Liver (tissue), 9 donors: ENCODE results near the gene RALGPS1. TPM values are rescaled to one million over a fixed set of nuclear protein-coding genes. Genes with fewer than 3 reads are reported as not detected.

Experiments used
- DNase-seq: peaks from one replicate; pipeline ENCODE4 v3.0.0-alpha.2; 2017; ENCODE audit warnings: low spot score
- H3K27ac ChIP-seq, 2 donors: one replicate each; pipeline ENCODE4 v1.7.0; 2013; ENCODE audit warnings: inconsistent platforms in 2 of 2, low read length in 2 of 2, control low read depth in 1 of 2, low read depth in 1 of 2, mild to moderate bottlenecking in 1 of 2
- H3K27me3 ChIP-seq, 4 donors: one replicate each; pipeline versions ENCODE4 v1.6.1 to v1.7.0; 2013; ENCODE audit warnings: low read length in 3 of 4, inconsistent platforms in 1 of 4, mild to moderate bottlenecking in 1 of 4, moderate library complexity in 1 of 4; ENCODE audit not compliant: control insufficient read depth in 4 of 4, insufficient read depth in 4 of 4
- H3K36me3 ChIP-seq, 4 donors: one replicate each; pipeline versions ENCODE4 v1.6.1 to v1.7.0; 2013; ENCODE audit warnings: low read length in 3 of 4, mild to moderate bottlenecking in 3 of 4, low read depth in 1 of 4, moderate library complexity in 1 of 4; ENCODE audit not compliant: control insufficient read depth in 4 of 4, insufficient read depth in 3 of 4
- H3K4me1 ChIP-seq, 4 donors: one replicate each; pipeline versions ENCODE4 v1.6.1 to v1.7.0; 2013; ENCODE audit warnings: low read length in 3 of 4, mild to moderate bottlenecking in 3 of 4, moderate library complexity in 1 of 4; ENCODE audit not compliant: control insufficient read depth in 4 of 4, insufficient read depth in 4 of 4
- H3K4me3 ChIP-seq, 3 donors: one replicate each; pipeline versions ENCODE4 v1.6.1 to v1.7.0; 2013; ENCODE audit warnings: low read length in 3 of 3, control low read depth in 1 of 3, low read depth in 1 of 3, mild to moderate bottlenecking in 1 of 3
- H3K9ac ChIP-seq, 2 donors: one replicate each; pipeline ENCODE4 v1.7.0; 2013; ENCODE audit warnings: low read length in 2 of 2, mild to moderate bottlenecking in 2 of 2, moderate library complexity in 2 of 2, control low read depth in 1 of 2, low read depth in 1 of 2
- H3K9me3 ChIP-seq, 4 donors: one replicate each; pipeline versions ENCODE4 v1.6.1 to v1.7.0; 2013; ENCODE audit warnings: low read length in 3 of 4; ENCODE audit not compliant: control insufficient read depth in 4 of 4
- EGR1 ChIP-seq, 2 donors: IDR thresholded peaks; 2 replicates each; pipeline ENCODE4 v1.6.1; 2016 to 2018; ENCODE audit warnings: antibody characterized with exemption in 2 of 2, low read depth in 2 of 2
- FOXA1 ChIP-seq: IDR thresholded peaks from 2 replicates; pipeline ENCODE4 v1.6.1; 2016; ENCODE audit warnings: antibody characterized with exemption
- FOXA2 ChIP-seq: IDR thresholded peaks from 2 replicates; pipeline ENCODE4 v1.6.1; 2016; ENCODE audit warnings: antibody characterized with exemption
- GABPA ChIP-seq, 2 donors: IDR thresholded peaks in 1 of 2; conservative IDR thresholded peaks in 1 of 2; 2 replicates each; pipeline ENCODE4 v1.6.1; 2016; ENCODE audit warnings: antibody characterized with exemption in 2 of 2, mild to moderate bottlenecking in 1 of 2, moderate library complexity in 1 of 2
- HNF4A ChIP-seq, 2 donors: conservative IDR thresholded peaks; 2 replicates each; pipeline ENCODE4 v1.6.1; 2016; ENCODE audit warnings: antibody characterized with exemption in 2 of 2, mild to moderate bottlenecking in 2 of 2
- HNF4G ChIP-seq: IDR thresholded peaks from 2 replicates; pipeline ENCODE4 v1.6.1; 2016; ENCODE audit warnings: antibody characterized with exemption
- JUND ChIP-seq, 2 donors: IDR thresholded peaks; 2 replicates each; pipeline ENCODE4 v1.6.1; 2016; ENCODE audit warnings: antibody characterized with exemption in 2 of 2
- NR2F2 ChIP-seq: IDR thresholded peaks from 2 replicates; pipeline ENCODE4 v1.6.1; 2016; ENCODE audit warnings: antibody characterized with exemption
- RAD21 ChIP-seq, 2 donors: IDR thresholded peaks; 2 replicates each; pipeline ENCODE4 v1.6.1; 2016; ENCODE audit warnings: antibody characterized with exemption in 2 of 2, mild to moderate bottlenecking in 2 of 2
- RXRA ChIP-seq, 2 donors: IDR thresholded peaks; 2 replicates each; pipeline ENCODE4 v1.6.1; 2017 to 2018; ENCODE audit warnings: antibody characterized with exemption in 2 of 2, mild to moderate bottlenecking in 1 of 2
- SP1 ChIP-seq: IDR thresholded peaks from 2 replicates; pipeline ENCODE4 v1.6.1; 2018; ENCODE audit warnings: antibody characterized with exemption, mild to moderate bottlenecking
- TAF1 ChIP-seq: conservative IDR thresholded peaks from 2 replicates; pipeline ENCODE4 v1.6.1; 2016; ENCODE audit warnings: antibody characterized with exemption, mild to moderate bottlenecking
- YY1 ChIP-seq: IDR thresholded peaks from 2 replicates; pipeline ENCODE4 v1.6.1; 2016; ENCODE audit warnings: antibody characterized with exemption, mild to moderate bottlenecking
- WGBS: extraction: QIAGEN DNeasy Blood & Tissue Kit; methylation state at CpG from one replicate; pipeline ENCODE4 v1.1.7; 2013; 5-methylcytosine and 5-hydroxymethylcytosine counted together
- polyA plus RNA-seq, 2 donors: library from polyadenylated mRNA; stranded (reverse) in 1 of 2; unstranded in 1 of 2; fragments of 200-250 nt in 1 of 2; fragments of >200 nt in 1 of 2; fragmentation: Nextera tagmentation in 1 of 2; extraction: Ambion mirVana in 1 of 2; gene quantifications; one replicate each; pipeline versions ENCODE4 v1.2.1 to v1.2.3, GENCODE V29; 2013 to 2015
- total RNA-seq, 2 donors: library from RNA; depleted of rRNA; stranded (reverse); fragments of >200 nt; gene quantifications; one replicate each; pipeline ENCODE4 v1.2.3, GENCODE V29; 2014
- TF ChIP-seq, protein P1 (sequence below): IDR thresholded peaks from 2 replicates; pipeline ENCODE4 v1.6.1; 2016; ENCODE audit warnings: antibody characterized with exemption
- TF ChIP-seq, protein P2 (sequence below): IDR thresholded peaks from 2 replicates; pipeline ENCODE4 v1.6.1; 2016; ENCODE audit warnings: antibody characterized with exemption
- TF ChIP-seq, protein P3 (sequence below): IDR thresholded peaks from 2 replicates; pipeline ENCODE4 v1.6.1; 2016; ENCODE audit warnings: antibody characterized with exemption, mild to moderate bottlenecking
- TF ChIP-seq, protein P4 (sequence below): IDR thresholded peaks from 2 replicates; pipeline ENCODE4 v1.6.1; 2016; ENCODE audit warnings: antibody characterized with exemption
- TF ChIP-seq, protein P5 (sequence below): fragments of 150-350 bp; IDR thresholded peaks from 2 replicates; pipeline ENCODE4 v1.5.1; 2017; ENCODE audit warnings: improper control_type of control experiment, low read depth, low read length; ENCODE audit not compliant: missing input control
- donor health status: healthy.
- donor health status: healthy.
- donor health status: healthy.
- donor health status: healthy.
- donor health status: healthy.

Gene RALGPS1
- total and polyA plus RNA-seq, 4 donors, result 1.4 to 2.7 (median 2.0) TPM

DNA sequence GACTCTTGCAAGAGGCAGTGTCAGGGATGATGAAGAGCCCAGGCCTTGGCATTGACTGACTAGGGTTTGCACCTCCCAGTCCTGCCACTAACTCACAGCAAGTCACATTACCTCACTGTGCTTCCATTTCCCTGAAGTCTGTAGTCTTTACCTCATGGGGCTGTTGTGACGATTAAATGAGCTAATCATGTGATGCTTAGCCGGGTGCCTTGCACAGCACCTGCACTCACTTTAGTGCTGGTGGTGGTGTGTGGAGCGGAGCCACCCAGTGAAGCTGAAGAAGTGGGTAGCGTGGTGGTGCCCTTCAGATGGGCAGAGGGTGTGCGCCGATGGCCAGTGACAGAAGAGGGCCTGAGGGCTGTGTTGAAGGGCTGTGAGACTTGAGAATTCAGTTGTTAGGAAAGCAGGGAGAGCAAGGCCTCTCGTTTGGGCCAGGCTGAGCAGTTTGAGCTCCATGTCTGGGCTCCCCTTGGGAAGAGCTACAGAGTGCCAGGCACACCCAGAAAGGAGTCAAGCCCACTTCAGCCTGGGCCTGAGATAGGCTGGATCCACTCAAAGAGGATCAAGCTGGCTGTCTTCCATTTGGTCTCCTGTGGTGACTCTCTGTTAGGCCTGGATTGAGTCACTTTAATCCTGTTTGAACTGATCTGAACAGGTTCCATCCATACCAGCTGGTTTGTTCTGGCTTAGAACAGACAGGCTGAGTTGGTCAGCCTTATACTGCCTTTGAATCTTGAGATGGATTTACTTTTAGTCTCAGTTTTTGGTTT lies 42.5 kb downstream of the RALGPS1 start:
- H3K36me3 ChIP-seq, result no peaks in the 10 kb centered on the region
- no peaks in the 10 kb centered on the region for H3K27me3 ChIP-seq
- TF ChIP-seq SP1, result no peak
- TF ChIP-seq RAD21 (IDR thresholded peaks at IDR 0.05), result no peak
- TF ChIP-seq HNF4G, result no peak
- TF ChIP-seq, protein P1, sequence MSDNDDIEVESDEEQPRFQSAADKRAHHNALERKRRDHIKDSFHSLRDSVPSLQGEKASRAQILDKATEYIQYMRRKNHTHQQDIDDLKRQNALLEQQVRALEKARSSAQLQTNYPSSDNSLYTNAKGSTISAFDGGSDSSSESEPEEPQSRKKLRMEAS, result no peak
- TF ChIP-seq FOXA2, result no peak
- no peak for TF ChIP-seq HNF4A (conservative IDR thresholded peaks at IDR 0.05)
- TF ChIP-seq EGR1 (IDR thresholded peaks at IDR 0.05; ENCODE audit: low read depth in 2 of 2), result no peak
- TF ChIP-seq NR2F2, result no peak
- TF ChIP-seq JUND (IDR thresholded peaks at IDR 0.05), result no peak
- no peak for TF ChIP-seq YY1
- no peak for TF ChIP-seq GABPA (IDR thresholded peaks at IDR 0.05 in 1 of 2, conservative IDR thresholded peaks at IDR 0.05 in 1 of 2)
- TF ChIP-seq, protein P2, sequence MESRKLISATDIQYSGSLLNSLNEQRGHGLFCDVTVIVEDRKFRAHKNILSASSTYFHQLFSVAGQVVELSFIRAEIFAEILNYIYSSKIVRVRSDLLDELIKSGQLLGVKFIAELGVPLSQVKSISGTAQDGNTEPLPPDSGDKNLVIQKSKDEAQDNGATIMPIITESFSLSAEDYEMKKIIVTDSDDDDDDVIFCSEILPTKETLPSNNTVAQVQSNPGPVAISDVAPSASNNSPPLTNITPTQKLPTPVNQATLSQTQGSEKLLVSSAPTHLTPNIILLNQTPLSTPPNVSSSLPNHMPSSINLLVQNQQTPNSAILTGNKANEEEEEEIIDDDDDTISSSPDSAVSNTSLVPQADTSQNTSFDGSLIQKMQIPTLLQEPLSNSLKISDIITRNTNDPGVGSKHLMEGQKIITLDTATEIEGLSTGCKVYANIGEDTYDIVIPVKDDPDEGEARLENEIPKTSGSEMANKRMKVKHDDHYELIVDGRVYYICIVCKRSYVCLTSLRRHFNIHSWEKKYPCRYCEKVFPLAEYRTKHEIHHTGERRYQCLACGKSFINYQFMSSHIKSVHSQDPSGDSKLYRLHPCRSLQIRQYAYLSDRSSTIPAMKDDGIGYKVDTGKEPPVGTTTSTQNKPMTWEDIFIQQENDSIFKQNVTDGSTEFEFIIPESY, result no peak
- TF ChIP-seq, protein P3, sequence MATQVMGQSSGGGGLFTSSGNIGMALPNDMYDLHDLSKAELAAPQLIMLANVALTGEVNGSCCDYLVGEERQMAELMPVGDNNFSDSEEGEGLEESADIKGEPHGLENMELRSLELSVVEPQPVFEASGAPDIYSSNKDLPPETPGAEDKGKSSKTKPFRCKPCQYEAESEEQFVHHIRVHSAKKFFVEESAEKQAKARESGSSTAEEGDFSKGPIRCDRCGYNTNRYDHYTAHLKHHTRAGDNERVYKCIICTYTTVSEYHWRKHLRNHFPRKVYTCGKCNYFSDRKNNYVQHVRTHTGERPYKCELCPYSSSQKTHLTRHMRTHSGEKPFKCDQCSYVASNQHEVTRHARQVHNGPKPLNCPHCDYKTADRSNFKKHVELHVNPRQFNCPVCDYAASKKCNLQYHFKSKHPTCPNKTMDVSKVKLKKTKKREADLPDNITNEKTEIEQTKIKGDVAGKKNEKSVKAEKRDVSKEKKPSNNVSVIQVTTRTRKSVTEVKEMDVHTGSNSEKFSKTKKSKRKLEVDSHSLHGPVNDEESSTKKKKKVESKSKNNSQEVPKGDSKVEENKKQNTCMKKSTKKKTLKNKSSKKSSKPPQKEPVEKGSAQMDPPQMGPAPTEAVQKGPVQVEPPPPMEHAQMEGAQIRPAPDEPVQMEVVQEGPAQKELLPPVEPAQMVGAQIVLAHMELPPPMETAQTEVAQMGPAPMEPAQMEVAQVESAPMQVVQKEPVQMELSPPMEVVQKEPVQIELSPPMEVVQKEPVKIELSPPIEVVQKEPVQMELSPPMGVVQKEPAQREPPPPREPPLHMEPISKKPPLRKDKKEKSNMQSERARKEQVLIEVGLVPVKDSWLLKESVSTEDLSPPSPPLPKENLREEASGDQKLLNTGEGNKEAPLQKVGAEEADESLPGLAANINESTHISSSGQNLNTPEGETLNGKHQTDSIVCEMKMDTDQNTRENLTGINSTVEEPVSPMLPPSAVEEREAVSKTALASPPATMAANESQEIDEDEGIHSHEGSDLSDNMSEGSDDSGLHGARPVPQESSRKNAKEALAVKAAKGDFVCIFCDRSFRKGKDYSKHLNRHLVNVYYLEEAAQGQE, result no peak
- no peak for TF ChIP-seq FOXA1
- no peak for TF ChIP-seq RXRA (IDR thresholded peaks at IDR 0.05)
- TF ChIP-seq, protein P4, sequence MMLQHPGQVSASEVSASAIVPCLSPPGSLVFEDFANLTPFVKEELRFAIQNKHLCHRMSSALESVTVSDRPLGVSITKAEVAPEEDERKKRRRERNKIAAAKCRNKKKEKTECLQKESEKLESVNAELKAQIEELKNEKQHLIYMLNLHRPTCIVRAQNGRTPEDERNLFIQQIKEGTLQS, result no peak
- no peak for TF ChIP-seq TAF1
- TF ChIP-seq, protein P5, sequence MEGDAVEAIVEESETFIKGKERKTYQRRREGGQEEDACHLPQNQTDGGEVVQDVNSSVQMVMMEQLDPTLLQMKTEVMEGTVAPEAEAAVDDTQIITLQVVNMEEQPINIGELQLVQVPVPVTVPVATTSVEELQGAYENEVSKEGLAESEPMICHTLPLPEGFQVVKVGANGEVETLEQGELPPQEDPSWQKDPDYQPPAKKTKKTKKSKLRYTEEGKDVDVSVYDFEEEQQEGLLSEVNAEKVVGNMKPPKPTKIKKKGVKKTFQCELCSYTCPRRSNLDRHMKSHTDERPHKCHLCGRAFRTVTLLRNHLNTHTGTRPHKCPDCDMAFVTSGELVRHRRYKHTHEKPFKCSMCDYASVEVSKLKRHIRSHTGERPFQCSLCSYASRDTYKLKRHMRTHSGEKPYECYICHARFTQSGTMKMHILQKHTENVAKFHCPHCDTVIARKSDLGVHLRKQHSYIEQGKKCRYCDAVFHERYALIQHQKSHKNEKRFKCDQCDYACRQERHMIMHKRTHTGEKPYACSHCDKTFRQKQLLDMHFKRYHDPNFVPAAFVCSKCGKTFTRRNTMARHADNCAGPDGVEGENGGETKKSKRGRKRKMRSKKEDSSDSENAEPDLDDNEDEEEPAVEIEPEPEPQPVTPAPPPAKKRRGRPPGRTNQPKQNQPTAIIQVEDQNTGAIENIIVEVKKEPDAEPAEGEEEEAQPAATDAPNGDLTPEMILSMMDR, result no peak
- WGBS, result 88% methylated on average over 7 of the region's 7 CpGs
- no peak overlapping the region for H3K4me3 ChIP-seq
- no peak overlapping the region for H3K9ac ChIP-seq
- H3K9me3 ChIP-seq, result no peaks in the 10 kb centered on the region
- H3K27ac ChIP-seq, result no peak overlapping the region
- no peak for DNase-seq
- no peaks in the 10 kb centered on the region for H3K4me1 ChIP-seq
